HEK293T (cell line): ENCODE data around the gene EXPH5.
"Not testable (repeated sequence)": the region's sequence is repeated elsewhere in the genome, so short reads cannot be mapped to it uniquely, and the experiment has no call there.

Experiments used
- CTCF ChIA-PET: fragments of 350-600 bp; formaldehyde crosslinking; extraction: SDS; loops from one replicate; lab custom pipeline; 2021; ENCODE audit warnings: antibody characterized with exemption, inconsistent platforms; lab: Yijun Ruan, JAX
- POLR2A ChIA-PET: fragments of 350-600 bp; formaldehyde crosslinking; extraction: SDS; loops from one replicate; lab custom pipeline; 2020; ENCODE audit warnings: antibody characterized with exemption, inconsistent platforms; lab: Yijun Ruan, JAX
- DNase-seq: peaks from one replicate; pipeline ENCODE4 v3.0.0; 2012; ENCODE audit warnings: mixed read lengths; ENCODE audit errors: extremely low spot score
- ARNT ChIP-seq: fragments of 450-650 bp; IDR thresholded peaks from 2 replicates; pipeline ENCODE4 v1.6.1; 2017; ENCODE audit warnings: mild to moderate bottlenecking
- BHLHE40 ChIP-seq: fragments of 450-650 bp; IDR thresholded peaks from 2 replicates; pipeline ENCODE4 v1.6.1; 2016; ENCODE audit warnings: mild to moderate bottlenecking, moderate library complexity, borderline replicate concordance
- CTBP1 ChIP-seq: fragments of 450-650 bp; IDR thresholded peaks from 2 replicates; pipeline ENCODE4 v1.6.1; 2016; ENCODE audit warnings: borderline replicate concordance
- ELF4 ChIP-seq: fragments of 450-650 bp; IDR thresholded peaks from 2 replicates; pipeline ENCODE4 v1.6.1; 2017; ENCODE audit warnings: antibody characterized with exemption
- FOXA1 ChIP-seq: fragments of 450-650 bp; IDR thresholded peaks from 2 replicates; pipeline ENCODE4 v1.6.1; 2016; ENCODE audit warnings: mild to moderate bottlenecking
- FOXK2 ChIP-seq: fragments of 450-650 bp; IDR thresholded peaks from 2 replicates; pipeline ENCODE4 v1.6.1; 2016; ENCODE audit warnings: mild to moderate bottlenecking
- FOXM1 ChIP-seq: fragments of 450-650 bp; IDR thresholded peaks from 2 replicates; pipeline ENCODE4 v1.6.1; 2017; ENCODE audit warnings: mild to moderate bottlenecking, borderline replicate concordance
- HDGF ChIP-seq: fragments of 450-650 bp; IDR thresholded peaks from 2 replicates; pipeline ENCODE4 v1.6.1; 2017; ENCODE audit warnings: antibody characterized with exemption, borderline replicate concordance
- L3MBTL2 ChIP-seq: fragments of 450-650 bp; conservative IDR thresholded peaks from 2 replicates; pipeline ENCODE4 v1.6.1; 2016; ENCODE audit warnings: mild to moderate bottlenecking
- LEF1 ChIP-seq: fragments of 450-650 bp; IDR thresholded peaks from 2 replicates; pipeline ENCODE4 v1.6.1; 2017; ENCODE audit warnings: mild to moderate bottlenecking, borderline replicate concordance
- NFRKB ChIP-seq: fragments of 450-650 bp; IDR thresholded peaks from 2 replicates; pipeline ENCODE4 v1.6.1; 2016; ENCODE audit warnings: mild to moderate bottlenecking, moderate library complexity
- PKNOX1 ChIP-seq: fragments of 450-650 bp; IDR thresholded peaks from 2 replicates; pipeline ENCODE4 v1.6.1; 2016
- SP1 ChIP-seq: fragments of 450-650 bp; IDR thresholded peaks from 2 replicates; pipeline ENCODE4 v1.6.1; 2017
- SUZ12 ChIP-seq: fragments of 450-650 bp; IDR thresholded peaks from 2 replicates; pipeline ENCODE4 v1.6.1; 2016; ENCODE audit warnings: mild to moderate bottlenecking
- TARDBP ChIP-seq: fragments of 450-650 bp; IDR thresholded peaks from 2 replicates; pipeline ENCODE4 v1.6.1; 2016
- ZNF384 ChIP-seq: fragments of 450-650 bp; IDR thresholded peaks from 2 replicates; pipeline ENCODE4 v1.6.1; 2016

Gene EXPH5

GRCh38 chr11:108586600-108586999, 7.0 kb downstream of the EXPH5 start:
- DNase-seq = no peak
- ChIA-PET CTCF (no interaction called here), POLR2A (no interaction called here)
- TF ChIP-seq TARDBP (no peak), LEF1 (no peak), ELF4 (no peak), CTBP1 (no peak)

GRCh38 chr11:108586185-108586584, 7.4 kb downstream of the EXPH5 start:
- DNase-seq, CTCF ChIA-PET, POLR2A ChIA-PET: not testable (repeated sequence)

- POLR2A ChIA-PET = no interaction called here
- no peak for DNase-seq
- CTCF ChIA-PET = no interaction called here
- TF ChIP-seq FOXK2 (no peak), ARNT (no peak), ELF4 (no peak), PKNOX1 (no peak), SUZ12 (no peak), FOXA1 (no peak)
Observed at GRCh38 chr11:108584973-108585372, 8.6 kb downstream of the EXPH5 start.

GRCh38 chr11:108580645-108581044, 12.9 kb downstream of the EXPH5 start:
- POLR2A ChIA-PET = no interaction called here

GRCh38 chr11:108580043-108580442, 13.5 kb downstream of the EXPH5 start:
- no peak for TF ChIP-seq HDGF
- no peak for TF ChIP-seq FOXA1
- no peak for TF ChIP-seq FOXM1
- TF ChIP-seq SP1 = no peak
- TF ChIP-seq ARNT = no peak
- no peak for TF ChIP-seq SUZ12
- no peak for TF ChIP-seq PKNOX1
- TF ChIP-seq FOXK2 = no peak
- no peak for TF ChIP-seq L3MBTL2
- no peak for TF ChIP-seq NFRKB
- no peak for TF ChIP-seq LEF1
- TF ChIP-seq ZNF384 = no peak
- TF ChIP-seq TARDBP = no peak
- no peak for TF ChIP-seq CTBP1
- no peak for TF ChIP-seq BHLHE40
- ChIA-PET POLR2A (no interaction called here), CTCF (interaction anchor here (0.6 kb wide), 1 partner anchor 530 kb away, joined by 4 read pairs; no protein-coding TSS in a partner anchor)
- DNase-seq = no peak

More at GRCh38 chr11:108580645-108581044, 12.9 kb downstream of the EXPH5 start:
- DNase-seq = no peak
- TF ChIP-seq TARDBP = no peak
- no peak for TF ChIP-seq FOXM1
- no peak for TF ChIP-seq HDGF
- TF ChIP-seq FOXA1 = no peak
- no peak for TF ChIP-seq CTBP1
- TF ChIP-seq ELF4 = no peak
- TF ChIP-seq SP1 = no peak
- TF ChIP-seq ZNF384 = no peak
- TF ChIP-seq BHLHE40 = no peak
- TF ChIP-seq FOXK2 = no peak
- TF ChIP-seq L3MBTL2 = no peak
- TF ChIP-seq SUZ12 = no peak
- no peak for TF ChIP-seq NFRKB
- no peak for TF ChIP-seq ARNT
- TF ChIP-seq LEF1 = no peak
- no peak for TF ChIP-seq PKNOX1
- CTCF ChIA-PET = interaction anchor here (0.6 kb wide), 1 partner anchor 531 kb away, joined by 4 read pairs; no protein-coding TSS in a partner anchor

- DNase-seq = no peak
- TF ChIP-seq TARDBP (no peak), FOXA1 (no peak), SP1 (no peak), BHLHE40 (no peak), ARNT (no peak), CTBP1 (no peak), ZNF384 (no peak), SUZ12 (no peak), L3MBTL2 (no peak), HDGF (no peak), NFRKB (no peak), PKNOX1 (no peak), ELF4 (no peak), FOXK2 (no peak), FOXM1 (no peak)
- ChIA-PET CTCF (no interaction called here), POLR2A (no interaction called here)
Observed at GRCh38 chr11:108576523-108576922, 17.0 kb downstream of the EXPH5 start.

- TF ChIP-seq SUZ12 (no peak), CTBP1 (no peak), TARDBP (no peak), ARNT (no peak), L3MBTL2 (no peak), BHLHE40 (no peak), FOXA1 (no peak), FOXK2 (no peak), ZNF384 (no peak)
- ChIA-PET CTCF (no interaction called here), POLR2A (no interaction called here)
- no peak for DNase-seq
Observed at GRCh38 chr11:108574675-108575074, 18.9 kb downstream of the EXPH5 start.
